GM19351 (cell line): ENCODE results near the gene SLC35F1.

Experiments
- ATAC-seq: cut with Tn5 transposase; IDR thresholded peaks from one replicate; pipeline ENCODE4 v1.9.1; 2021; ENCODE audit warnings: mild to moderate bottlenecking, moderate library complexity; ENCODE audit not compliant: unreplicated experiment

Gene SLC35F1

DNA sequence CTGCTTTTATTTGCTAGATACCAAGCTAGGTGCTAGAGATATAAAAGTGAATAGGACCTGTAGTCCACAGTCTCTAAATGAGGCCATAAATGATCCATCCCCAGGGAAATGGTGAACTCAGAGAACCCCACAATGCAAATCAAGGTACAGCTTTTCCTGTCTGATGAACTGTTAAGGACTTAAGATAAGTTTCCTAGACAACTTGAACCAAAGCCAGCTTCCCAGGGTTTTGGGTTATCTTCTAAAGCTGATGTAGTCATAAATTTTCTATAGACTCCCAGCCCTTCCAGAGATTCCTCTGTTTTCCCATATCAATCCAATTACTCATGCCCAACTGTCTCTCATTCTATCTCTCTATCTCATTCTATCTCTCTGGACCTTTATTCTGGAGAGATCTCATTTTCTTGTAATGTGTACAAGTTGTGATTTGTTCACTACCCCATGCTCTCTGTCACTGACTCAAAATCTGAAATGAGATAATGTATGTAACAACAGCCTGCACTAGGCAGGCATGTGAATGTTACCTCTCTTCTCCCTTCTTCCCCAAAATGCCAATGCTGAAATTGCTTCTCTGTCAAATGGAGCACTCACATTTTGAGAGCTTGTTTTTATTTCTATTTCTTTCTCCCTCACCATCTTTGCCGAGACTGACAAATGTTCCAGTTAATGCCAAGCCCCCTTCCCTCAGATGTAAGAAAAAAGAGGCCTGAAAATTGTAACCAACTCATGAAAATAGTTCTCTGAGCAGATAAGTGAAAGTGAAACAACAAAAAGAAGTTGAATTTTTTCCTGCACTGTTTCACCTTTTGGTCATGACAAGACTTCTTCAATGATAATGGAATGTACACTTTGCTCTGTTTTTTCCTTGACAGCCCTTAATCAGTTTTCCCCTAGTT is 279.9 kb downstream of the SLC35F1 start:
- ATAC-seq, result peak; percentile 69

- ATAC-seq, result peak; percentile 42
These were observed 280.6 kb downstream of the SLC35F1 start for GRCh38 chr6:118187568-118188164.

GRCh38 chr6:118188561-118188960 is 281.5 kb downstream of the SLC35F1 start:
- ATAC-seq, result no peak

GRCh38 chr6:118197539-118197938 is 290.5 kb downstream of the SLC35F1 start:
- ATAC-seq, result no peak

DNA sequence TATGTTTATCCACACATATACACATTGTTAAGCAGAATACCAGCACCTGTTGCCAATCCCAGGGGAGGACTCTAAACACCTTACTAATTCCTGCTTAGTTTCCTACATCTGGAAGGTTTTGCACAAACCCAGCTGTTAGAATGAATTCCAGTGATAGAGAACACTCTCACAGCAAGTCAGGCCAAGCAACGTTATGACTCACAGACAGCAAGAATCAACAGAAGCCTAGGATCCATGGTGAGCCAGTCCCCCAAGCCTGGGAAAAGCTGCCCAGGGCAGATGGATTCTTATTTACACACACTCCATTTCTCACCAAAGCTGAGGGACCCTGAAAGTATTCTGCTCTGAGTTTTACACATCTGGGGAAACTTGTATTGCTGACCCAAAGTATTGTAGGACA is 291.7 kb downstream of the SLC35F1 start:
- no peak for ATAC-seq

DNA sequence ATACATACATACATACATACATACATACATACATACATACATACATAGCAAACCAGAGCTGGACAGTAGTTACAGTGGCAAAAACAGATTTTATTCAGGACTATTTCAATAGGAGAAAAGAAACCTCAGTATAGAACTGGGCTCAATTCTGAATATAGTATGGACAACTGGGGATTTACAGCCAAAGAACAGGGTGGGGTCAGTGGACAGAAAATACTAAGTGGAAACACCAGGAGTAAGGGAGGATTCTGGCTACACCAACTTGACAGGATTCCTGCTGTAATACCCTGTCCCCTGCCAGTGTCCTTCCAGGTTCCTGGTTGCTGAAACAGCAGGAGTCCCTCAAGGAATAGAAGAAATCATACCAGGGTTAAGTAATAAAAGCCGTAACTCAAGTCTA is 293.1 kb downstream of the SLC35F1 start:
- no peak for ATAC-seq

GRCh38 chr6:118202517-118202916 is 295.5 kb downstream of the SLC35F1 start:
- no peak for ATAC-seq

DNA sequence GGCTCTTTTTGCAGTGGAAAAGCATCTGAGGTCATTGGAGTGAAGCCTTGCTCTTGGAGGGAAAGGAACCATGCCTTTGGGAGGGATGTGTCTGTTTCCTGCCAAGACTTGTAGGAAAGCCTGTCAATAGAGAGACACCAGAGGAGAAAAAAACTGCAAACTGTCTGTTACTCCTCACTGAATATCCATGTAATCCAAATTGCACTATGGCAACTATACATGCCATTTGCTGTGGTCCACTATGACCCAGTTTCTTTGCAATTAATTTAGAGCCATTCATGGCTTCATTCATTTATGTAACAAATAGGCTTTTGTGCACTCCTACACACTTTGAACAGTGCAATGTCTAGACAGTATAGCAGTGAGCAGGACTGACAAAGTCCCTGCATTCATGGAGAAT is 296.5 kb downstream of the SLC35F1 start:
- ATAC-seq, result no peak

- no peak for ATAC-seq
These were observed 299.2 kb downstream of the SLC35F1 start for GRCh38 chr6:118206221-118206620.

DNA sequence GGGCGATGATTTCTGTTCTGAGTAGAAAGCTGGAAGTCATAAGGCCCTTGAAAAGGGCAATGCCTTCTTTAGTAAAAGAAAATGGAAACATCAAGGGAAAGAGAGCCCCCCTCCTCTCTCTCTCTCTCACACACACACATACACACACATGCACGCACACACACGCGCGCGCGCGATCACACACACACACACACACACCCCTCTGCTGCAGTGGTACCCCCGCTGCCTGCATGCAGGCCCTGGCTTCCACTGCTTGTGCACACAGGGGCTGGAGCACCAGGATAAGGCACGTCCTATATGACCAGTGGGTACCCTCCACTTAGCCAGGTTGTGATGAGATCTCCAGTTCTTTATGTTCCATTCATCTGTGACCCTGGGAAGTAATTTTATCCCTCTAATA is 300.9 kb downstream of the SLC35F1 start:
- ATAC-seq, result no peak

DNA sequence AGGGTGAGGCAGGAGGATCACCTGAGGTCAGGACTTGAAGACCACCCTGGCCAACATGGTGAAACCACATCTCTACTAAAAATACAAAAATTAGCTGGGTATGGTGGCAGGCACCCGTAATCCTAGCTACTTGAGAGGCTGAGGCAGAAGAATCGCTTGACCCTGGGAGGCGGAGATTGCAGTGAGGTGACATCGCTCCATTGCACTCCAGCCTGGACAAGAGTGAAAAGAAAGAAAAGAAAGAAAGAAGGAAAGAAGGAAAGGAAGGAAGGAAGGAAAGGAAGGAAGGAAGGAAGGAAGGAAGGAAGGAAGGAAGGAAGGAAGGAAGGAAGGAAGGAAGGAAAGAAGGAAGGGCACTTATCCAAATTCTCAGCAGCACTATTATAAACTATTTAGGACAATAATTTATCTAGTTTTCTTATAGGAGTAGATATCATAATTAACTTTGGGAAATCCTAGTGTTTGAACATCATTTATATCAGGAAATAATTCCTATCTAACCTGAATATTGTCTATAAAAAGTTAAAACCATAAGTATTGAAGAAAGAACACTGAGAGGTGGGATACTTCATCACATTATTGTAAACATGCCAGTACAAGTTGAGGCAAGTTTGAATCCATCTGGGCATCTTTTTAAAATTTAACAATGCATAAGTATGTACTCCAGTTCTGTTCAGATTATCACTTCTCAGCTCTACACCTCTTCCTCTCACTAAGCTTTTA is 305.5 kb downstream of the SLC35F1 start:
- ATAC-seq, result no peak

DNA sequence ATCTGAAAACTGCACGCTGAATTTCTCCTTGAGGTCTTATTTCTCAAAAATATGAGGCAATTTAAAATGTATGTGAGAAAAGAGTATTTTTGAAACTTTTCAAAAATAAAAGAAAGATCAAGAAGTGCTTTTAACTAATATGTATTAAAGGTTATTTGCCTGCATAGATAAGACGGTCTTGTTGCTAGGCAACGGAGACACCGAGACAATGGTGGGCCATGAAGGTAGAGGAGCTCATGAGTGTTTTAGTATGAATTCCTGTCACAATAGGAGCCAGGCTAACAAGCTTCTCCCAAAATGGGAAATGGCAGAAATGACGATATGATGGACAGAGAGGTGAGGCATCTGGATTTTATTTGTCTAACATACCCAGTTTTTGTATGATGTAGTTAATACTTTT is 308.2 kb downstream of the SLC35F1 start:
- ATAC-seq, result no peak

GRCh38 chr6:118216751-118217150 is 309.7 kb downstream of the SLC35F1 start:
- ATAC-seq, result no peak

- ATAC-seq, result no peak
These were observed 311.1 kb downstream of the SLC35F1 start for GRCh38 chr6:118218156-118218555.

DNA sequence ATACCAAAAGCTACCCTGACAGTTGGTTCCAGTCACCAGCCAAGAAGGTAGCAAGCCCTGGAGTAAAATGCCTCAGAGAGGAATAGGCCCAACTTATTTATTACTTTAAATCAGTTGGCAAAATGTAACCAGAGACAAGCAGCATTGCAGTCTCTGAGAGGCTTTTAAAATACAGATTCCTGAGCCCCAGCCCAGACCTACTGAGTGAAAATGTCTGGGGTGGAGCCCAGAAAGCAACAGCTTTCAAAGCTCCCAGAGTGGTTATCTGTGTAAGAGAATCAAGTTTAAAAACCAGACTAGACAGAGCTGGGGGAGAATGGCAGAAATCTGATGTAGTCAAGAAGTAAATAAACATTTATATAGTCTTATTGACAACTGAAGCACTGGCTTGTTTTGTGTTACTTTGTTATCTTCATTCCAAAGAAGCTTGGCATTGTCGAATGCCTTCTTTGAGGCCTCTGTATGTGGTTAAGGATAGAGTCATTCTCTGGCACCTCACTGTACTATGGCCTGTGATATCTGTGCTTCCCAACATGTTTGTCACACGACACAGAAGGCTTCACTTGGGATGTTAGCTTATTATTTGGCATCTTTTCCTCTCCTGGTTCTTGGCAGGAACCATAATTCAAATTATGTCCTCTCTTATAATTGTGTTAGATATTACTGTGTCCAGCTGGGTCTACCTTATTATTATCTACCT is 313.5 kb downstream of the SLC35F1 start:
- no peak for ATAC-seq

DNA sequence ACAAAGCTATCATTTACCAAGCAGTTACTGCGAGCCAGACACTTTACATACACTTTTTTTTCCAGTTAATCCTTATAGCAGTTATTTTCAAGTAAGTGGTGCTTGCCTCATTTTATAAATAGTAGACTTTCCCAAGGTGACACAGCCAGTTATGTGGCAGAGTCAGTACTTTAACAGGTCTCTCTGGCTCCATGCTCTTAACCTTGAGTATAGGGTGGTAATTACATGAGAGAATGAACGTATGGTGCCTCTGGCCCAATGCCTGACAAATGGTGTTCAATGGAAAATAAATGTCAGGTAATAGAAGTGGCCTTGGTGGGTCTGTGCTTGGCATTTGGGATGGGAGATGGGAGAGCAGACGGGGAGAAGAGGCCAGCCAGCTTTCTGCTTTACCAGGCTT is 316.3 kb downstream of the SLC35F1 start:
- no peak for ATAC-seq

DNA sequence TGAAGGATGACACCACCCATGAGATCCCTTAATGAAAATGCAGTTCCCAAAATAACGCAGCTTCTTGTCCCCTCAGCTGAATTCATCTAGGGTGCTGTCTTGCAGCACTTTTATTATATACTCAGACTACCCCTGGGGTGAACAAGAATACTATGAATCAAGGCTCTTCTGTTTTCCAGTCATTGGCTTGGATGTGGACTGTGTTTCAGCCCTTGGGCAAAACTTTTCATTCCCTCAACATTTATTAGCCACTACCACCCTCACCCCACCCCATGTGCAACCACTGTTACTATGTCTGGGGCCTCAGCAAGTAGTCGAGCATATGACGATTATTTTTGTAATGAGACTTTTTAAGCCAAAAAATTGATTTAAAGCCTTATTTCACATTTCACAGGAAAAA is 321.8 kb downstream of the SLC35F1 start:
- ATAC-seq, result no peak

GRCh38 chr6:118240878-118241528 is 333.9 kb downstream of the SLC35F1 start:
- ATAC-seq, result peak; percentile 96

- ATAC-seq, result no peak
These were observed 339.3 kb downstream of the SLC35F1 start for GRCh38 chr6:118246406-118246805.

DNA sequence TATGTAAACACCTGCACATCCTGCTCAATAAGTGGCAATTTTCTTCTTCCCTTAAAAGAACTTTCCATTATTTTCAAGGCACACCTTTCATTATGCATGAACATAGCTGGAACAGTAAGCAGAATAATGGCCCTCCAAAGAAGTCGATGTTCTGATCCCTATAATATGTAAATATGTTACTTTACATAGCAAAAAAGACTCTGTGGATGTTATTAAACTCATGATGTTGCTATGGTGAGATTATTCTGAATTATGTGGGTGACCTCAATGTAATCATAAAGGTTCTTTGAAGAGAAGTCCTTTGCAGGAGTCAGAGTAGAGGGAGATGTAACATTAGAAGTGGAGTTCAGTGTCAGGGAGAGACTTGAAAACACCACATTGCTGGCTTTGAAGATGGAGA is 341.1 kb downstream of the SLC35F1 start:
- ATAC-seq, result no peak

DNA sequence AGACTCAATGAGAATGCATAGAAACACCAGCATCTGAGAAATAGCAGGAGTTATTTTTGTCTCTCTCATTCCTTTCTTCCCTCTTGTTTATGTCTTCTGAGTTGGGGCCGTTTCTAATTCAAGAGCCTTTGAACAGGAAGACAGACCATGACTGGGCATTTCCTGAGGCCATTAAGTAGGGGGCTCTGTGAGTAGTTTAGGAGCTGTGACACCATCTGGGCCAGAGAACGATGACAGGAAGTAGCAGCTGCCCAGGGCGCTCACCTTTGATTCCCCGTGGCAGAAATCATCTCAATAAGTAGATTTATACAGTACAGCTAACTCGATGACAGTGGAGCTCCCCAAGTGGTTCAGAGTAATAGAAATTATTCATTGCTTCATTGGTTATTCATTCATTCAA is 342.6 kb downstream of the SLC35F1 start:
- ATAC-seq, result no peak
